Stimulated activated CD4-positive, alpha-beta T cell treated with anti-CD3 and anti-CD28 coated beads, Interleukin-1b, Interleukin-23, amount 100 ng/mL, for 24 hours (primary cell): ENCODE results near the gene LYPD3.
"Not testable (repeated sequence)": the region's sequence is repeated elsewhere in the genome, so short reads cannot be mapped to it uniquely, and the experiment has no call there.

Experiments
- DNase-seq, 4 experiments: peaks; one replicate each; pipeline ENCODE4 v3.0.0-alpha.2; 2020; ENCODE audit warnings: low read depth in 4 of 4, low spot score in 1 of 4

The LYPD3 gene

DNA sequence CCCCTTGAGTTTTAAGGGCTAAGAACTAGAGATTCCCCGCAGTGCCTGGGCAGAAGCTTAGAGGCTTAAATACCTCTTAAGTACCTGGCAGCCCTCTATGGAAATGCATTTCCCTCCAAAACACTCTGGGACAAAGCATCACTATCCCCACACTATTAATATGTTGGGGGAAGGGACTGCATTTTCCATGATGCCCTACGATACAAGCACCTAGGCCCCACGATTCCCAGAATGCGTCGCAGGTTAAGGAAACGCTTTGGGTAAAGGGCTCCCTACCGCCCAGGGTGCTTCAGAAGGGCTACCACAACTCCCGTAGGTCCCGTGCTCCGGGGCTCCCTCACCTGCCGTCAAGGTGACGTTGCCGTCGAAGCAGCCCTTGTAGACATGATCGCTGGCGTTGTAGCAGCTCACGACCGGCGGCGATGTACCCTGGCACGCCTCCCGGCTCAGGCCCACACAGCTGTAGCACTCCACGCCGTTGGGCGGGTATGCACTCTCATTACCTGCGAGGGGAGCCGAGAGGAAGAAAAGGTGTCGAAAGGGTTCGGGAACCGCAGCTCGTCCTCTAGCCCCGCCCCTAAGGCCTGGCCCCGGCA, 2.5 kb downstream of the LYPD3 start:
- DNase-seq, result no peak

DNA sequence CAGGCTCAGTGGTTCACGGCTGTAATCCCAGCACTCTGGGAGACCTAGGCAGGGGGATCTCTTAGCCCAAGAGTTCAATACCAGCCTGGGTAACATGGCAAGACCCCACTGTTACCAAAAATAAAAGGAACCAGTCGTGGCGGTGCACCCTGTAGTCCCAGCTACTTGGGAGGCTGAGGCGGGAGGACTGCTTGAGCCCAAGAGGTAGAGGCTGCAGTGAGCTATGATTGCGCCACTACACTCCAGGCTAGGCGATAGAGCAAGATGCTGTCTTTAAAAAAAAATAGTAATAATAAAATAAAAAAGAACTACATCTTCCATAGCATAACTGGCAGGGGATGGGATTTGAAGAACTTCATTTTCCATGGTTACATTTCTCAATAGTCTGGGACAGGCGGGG, 3.0 kb downstream of the LYPD3 start:
- DNase-seq, result no peak

DNA sequence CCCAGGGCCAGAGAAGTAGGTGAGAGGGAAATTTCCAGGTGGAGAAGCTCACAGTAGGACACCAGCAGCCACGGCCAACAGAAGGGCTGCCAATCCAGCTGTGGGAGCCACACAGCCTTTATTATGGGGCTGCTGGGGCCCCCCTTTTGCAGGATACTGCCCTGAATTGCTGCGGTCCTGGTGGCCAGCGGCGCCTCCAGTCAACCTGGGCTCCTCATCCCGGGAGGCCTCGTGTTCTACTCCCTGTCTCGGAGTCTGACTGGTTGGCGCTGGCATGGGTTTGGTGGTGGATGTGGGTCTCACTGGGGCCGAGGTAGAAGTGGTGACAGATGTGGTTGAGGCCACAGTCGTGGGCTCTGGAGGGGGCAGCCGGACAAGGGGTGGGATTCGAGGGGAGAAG, 4.1 kb downstream of the LYPD3 start:
- no peak for DNase-seq

DNA sequence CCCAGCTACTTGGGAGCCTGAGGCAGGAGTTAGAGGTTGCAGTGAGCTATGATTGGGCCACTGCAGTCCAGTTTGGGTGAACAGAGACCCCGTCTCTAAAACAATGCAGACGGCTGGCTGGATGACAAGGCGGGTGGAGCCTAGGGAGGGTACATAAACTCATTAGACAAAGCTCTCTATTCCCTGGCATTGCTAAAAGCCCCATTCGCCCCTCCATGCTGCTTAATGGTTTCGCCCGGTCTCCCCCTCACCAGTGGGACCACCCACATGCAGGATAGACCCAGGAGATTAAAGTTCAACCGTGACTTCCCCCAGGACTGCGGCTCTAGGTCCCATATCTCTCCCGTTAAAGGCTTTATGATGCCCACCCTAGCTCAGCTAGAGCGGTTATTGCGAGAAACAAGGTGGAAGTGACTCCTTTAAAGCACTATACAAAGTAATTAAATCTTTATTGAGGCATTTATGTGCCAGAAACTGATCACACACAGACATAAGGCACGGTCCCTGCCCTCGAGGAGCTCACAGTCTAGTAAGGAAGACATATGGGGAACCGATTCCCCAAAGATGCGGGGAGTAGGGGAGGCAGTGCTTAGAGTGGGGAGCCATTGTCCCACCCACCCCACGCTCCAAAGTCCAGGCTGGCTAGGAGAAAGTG, 4.9 kb downstream of the LYPD3 start:
- DNase-seq, result no peak

DNA sequence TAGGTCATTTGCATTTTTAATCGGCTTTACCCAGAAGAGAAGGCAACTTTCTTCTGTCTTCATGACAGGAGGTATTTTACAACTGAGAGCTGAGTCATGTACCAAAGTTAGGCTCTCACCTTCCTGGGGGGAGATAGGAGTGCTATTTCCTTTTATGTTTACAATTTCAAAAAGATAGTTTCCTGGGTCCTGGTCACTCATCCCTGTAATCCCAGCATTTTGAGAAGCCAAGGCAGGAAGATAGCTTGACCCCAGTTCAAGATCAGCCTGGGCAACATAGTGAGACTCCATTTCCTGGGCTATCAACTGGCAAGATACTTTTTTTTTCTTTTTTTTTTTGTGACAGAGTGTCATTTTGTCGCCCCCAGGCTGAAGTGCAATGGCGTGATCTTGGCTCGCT, 7.6 kb downstream of the LYPD3 start:
- DNase-seq, result no peak

DNA sequence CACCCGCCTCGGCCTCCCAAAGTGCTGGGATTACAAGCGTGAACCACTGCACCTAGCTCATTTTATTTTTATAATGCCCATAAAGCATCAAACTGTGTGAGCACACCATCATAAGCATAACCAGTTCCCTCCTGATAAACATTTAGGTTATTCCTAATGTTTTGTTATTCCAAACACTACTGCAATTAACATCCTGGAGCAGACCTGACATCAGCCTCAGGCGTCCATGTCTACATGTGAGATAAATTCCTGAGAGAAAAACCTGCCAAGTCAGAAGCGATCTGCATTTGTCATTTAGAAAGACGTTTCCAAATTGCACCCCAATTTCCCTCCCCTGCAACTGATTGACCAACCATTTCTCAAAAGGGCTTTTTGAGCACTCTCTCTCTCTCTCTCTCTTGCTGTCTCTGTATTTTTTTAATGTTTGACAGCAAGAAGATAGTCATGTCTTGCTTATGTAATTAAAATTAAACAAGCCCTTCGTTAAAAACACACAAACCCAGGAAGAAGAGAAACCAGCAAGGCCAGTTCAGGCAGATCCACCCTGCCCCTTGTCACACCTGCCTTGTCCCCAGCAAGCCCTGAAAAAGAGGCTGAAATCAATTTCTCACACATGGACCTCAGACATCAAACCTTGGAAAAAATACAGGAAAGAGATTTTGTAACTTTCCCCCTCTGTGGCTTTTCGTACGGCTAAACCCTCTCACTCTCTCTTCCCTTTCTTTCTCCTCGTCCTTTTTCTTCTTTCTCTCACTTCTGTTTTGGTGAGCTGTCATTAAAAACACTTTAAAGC, 9.9 kb downstream of the LYPD3 start:
- no peak for DNase-seq

DNA sequence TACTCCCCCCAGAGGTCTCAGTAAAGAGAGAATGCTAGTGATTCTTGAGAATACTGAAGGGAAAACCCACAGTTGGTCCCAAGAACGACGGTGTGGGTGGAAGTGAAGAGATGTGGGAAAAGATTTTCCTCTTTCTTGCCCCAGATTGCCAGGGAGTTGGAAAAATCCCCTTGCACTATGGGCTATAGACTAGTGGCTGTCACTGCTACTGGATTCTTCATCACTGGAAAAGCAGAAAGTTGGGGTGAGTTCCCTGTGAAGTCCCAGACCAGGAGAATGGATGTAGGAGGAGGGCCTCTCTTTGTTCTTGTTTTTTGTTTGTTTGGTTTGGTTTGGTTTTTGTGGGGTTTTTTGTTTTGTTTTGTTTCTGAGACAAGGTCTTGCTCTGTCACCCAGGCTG, 11.4 kb downstream of the LYPD3 start:
- no peak for DNase-seq

DNA sequence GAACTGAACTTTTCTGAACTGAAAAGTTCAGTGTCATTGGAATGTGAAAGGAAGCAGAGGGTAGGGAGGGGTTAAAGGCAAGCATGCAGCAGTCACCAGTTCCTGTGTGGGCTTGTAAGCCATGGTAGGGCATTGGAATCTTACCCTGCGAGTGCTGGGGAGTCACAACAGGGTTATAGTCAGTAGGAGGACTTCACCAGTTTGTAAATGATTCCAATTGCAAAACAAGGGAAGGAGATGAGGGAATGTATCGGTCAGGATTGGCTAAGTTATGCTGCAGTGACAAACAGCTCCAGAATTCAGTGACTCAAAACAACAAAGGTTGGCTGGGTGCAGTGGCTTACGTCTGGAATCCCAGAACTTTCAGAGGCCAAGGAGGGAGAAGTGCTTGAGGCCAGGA, 12.8 kb downstream of the LYPD3 start:
- no peak for DNase-seq

DNA sequence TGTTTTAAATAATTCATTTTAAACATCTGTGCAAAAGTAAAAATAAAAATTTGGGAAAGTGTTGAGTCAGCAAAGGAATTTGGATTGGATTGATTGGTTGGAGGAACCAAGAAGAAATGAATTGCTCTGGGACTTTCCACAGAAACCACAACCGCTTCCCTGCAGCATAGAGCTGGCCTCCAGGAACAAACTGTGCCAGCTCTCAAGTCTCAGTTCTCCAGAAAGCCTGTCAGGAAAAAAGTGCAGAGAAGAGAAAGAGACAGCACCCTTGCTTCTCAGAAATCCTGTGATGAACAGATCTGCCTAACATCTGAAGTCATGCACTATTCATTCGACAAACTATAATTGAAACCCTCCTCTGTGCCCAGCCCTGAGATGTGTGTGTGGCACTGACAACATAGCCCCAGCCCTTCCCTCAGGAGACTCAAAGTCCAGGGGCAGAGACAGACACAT, 14.8 kb downstream of the LYPD3 start:
- no peak for DNase-seq

DNA sequence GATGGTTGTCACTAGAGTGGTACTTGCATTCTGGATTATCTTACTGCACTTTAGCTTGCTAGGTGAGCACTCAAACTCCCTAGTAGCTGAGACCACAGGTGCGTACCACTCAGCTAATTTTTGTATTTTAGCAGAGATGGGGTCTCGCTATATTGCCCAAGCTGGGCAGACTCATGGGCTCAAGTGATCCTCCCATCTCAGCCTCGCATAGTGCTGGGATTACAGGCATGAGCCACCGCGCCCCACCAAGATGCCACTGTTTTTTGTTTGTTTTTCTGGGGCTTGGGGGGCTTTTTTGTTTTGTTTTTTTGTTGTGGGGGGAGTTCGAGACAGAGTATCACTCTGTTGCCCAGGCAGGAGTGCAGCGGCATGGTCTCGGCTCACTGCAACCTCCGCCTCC, 17.8 kb downstream of the LYPD3 start:
- no peak for DNase-seq

DNA sequence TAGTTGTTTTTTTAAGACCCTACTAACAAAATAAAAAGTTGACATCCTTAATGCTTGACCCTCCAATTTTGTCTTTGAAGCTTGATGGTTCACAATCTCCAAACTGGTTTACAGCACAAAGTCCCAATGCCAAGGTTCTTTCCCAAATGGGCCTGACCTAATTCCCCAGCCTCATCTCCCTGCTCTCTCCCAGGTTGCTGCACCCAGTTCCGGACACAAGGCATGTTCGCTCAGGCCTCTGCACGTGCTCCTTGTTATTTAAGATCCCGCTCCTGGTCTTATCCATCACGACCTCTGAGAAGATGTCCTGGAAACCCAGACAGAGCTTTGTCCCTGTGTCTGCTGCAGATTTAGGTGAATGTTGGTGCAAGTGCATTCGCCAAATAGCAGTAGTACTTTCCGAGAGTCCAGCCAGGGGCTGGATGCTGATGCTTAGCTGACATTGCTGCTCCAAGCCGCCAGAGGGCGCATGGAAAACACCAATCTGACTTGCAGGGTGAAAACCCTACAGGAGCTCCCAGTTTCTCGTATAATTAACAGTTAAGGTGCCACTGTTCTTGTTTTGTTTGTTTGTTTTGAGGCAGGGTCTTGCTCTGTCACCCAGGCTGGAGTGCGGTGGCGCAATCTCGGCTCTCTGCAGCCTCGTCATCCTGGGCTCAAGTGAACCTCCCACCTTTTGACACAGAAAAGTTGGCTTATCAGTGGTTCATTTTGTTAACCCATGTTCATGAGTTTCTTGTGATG, 18.5 kb downstream of the LYPD3 start:
- DNase-seq, result peak; percentile 58 to 68 (median 62)

DNA sequence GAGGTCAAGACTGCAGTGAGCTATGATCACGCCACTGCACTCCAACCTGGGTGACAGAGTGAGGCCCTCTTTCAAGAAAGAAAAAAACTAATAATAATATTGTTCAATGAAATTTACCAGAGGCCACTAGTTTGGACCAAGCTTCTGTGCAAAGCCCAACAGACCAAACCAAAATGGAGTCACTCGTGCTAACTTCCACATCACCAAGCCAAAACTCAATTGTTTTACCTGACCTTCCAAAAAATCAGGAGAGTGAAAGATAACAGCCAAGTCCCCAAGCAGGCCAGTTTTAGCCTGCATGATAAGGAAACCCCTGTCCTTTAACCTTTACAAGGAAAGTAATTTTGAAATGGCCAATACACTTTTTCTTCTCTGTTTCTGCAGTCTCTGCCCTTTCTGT, 20.0 kb downstream of the LYPD3 start:
- DNase-seq, result no peak

DNA sequence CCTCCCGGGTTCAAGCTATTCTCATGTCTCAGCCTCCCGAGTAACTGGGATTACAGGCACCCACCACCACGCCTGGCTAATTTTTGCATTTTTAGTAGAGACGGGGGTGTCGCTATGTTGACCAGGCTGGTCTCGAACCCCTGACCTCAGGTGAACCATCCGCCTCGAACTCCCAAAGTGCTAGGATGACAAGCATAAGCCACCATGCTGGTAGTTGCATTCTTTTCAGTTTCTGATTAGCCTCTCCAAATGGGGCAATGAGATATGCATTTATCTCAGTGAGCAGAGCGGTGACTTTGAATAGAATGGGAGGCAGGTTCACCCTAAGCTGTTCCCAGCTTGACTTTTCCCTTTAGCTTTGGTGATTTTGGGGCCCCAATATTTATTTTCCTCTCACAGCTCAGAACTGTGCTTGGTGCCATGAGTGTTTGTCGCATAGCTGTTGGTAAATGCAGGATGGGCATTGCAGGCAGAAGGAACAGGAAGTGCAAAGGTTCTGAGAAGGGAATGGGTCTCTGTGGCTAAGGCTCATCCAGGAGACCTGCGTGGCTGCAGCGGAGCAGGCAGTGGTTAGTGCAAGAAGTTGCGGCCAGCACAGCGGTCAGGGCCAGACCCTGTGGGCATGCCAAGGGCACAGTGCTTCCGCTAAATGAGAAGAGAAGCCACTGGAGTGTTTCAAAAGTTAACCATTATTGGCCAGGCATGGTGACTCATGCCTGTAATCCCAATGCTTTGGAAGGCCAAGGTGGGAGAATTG, 20.7 kb downstream of the LYPD3 start:
- DNase-seq, result no peak

DNA sequence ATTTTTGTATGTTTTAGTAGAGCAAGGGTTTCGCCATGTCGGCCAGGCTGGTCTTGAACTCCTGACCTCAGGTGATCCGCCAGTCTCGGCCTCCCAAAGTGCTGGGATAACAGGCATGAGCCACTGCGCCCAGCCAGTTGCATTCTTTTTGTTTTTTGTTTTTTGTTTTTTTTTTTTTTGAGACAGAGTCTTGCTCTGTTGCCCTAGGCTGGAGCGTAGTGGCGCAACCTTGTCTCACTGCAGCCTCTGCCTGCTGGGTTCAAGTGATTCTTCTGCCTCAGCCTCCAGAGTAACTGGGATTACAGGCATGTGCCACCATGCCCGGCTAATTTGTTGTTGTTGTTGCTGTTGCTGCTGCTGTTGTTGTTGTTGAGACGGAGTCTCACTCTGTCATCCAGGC, 21.3 kb downstream of the LYPD3 start:
- not testable (repeated sequence) for DNase-seq

DNA sequence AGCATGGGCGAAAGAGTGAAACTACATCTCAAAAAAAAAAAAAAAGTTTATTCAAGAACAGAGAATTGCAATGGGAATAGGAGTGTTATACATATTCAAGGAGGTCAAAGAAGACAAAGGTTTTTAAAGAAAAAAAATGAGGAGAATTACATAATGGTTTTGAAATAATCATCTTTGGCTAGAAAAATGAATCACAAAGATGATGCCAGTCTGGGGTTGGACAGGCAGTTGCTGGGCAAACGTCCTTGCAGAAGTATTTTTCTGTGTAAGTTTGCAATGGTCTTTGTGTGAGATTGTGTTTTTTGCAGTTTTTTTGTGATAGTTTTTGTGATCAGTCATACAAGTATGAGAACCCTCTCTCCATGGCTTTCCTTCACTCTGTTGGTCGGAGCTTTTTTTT, 23.7 kb downstream of the LYPD3 start:
- DNase-seq, result no peak

DNA sequence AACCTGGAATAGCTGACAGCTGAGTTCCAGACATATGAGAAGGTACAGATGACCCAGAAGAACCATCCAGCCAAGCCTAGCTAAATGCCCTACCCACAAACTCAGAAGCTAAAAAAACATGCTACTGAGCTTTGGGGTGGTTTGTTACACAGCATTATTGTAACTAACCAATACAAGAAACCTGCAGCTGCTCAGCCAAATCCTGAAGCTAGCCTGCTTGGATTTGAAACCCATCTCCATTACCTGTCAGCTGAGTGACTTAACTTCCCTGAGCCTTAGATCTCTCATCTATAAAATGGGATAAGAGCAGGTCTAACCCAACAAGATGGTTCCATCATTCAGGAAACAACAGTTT, 25.7 kb downstream of the LYPD3 start:
- no peak for DNase-seq

DNA sequence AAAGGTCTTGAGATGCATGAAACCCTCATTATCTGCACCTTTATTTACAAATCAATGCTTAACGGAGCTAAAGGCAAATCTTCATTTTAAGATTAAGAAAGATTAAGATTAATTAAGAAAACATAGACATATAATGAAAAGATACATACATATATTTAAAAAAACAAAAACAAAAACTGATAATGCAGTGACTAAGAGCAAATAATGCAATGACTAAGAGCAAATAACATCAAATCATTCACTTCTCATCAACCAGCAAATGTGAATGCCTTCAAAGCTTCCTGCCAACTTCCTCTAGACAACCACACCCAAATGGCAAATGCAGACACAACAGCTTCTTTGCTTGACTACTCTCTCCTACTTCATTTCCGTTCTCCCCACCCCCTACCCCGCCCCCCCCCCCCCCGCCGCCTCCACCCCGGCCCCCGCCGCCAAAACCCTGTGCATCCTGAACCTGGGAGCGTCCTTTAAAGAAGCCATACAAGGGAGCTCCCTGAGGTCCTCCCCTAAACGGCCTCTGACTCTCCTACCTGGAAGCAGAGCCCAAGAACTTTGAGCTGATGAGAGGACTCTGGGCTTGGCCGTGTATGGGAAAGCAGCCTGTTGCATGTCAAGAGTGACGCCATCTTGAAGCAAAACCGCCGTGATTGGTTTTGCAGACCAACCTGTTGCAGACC, 26.2 kb downstream of the LYPD3 start:
- DNase-seq, result no peak

DNA sequence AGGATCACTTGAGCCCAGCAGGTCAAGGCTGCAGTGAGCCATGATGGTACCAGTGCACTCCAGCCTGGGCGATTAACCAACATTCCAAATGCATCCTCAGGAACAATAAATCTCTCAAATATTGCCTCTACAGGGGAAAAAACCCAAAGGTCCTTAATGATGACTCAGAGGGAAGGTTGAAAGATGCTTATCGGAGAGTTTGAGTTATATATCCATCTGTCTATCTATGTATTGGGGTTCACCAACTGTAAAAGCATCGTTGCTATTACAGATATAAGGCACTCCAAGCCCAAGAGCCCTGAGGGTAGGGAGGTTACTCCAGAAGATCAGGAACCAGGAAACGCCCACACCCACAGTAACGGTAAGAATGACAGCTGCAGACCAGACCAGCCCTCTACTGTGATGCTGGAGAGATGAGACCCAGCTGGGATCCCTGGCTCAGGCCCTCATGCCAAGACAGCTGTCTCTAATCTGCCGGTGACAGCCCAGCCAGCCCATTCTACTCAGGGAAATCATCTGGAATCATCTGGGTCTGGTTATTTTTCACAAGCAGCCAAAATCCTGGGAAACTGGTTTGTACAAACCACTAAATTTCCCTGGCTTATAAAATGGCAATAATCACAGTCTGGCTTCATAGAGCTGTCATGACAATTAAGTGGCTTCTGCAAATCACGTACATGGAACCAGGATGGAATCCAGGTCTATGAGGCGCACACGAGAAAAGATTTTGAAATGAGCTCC, 26.9 kb downstream of the LYPD3 start:
- DNase-seq, result no peak

DNA sequence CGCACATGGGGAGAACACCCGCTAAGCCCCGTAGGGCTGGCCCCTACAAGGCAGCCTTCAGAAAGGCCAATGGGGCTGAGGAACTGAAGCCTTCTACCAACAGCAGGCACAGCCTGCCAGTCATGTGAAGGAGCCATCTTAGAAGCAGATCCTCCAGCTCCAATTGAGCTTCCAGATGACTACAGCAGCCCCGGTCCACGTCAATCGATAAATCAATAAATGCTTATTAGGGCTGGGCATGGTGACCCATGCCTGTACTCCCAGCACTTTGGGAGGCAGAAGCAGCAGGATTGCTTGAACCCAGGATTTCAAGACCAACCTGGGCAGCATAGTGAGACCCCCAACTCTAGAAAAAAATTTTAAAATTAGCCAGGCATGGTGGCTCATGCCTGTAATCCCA, 27.7 kb downstream of the LYPD3 start:
- no peak for DNase-seq

DNA sequence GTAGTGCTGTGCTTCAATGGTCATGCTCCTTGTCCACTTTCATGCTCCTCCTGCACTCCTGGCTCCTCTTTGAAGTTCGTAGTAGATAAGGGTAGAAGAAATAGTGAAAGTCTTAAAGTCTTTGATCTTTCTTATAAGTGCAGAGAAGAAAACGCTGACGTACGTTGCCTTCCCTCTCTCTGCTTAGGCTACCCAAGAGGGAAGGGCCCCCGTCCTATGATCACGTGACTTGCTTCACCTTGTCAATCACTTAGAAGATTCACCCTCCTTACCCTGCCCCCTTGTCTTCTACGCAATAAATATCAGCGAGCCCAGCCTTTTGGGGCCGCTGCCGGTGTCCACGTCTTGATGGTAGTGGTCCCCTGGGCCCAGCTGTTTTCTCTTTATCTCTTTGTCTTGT, 28.1 kb downstream of the LYPD3 start:
- not testable (repeated sequence) for DNase-seq
